Parathyroid adenoma (tissue), 2 donors: ENCODE data around the gene GOLGA6D.
"Not testable (repeated sequence)": the region's sequence is repeated elsewhere in the genome, so short reads cannot be mapped to it uniquely, and the experiment has no call there.

Experiments used
- H2AFZ ChIP-seq: fragments of 300-600 bp; sonication (generic); one replicate; pipeline ENCODE4 v1.7.0; 2017; ENCODE audit warnings: antibody characterized with exemption, mild to moderate bottlenecking
- H3K27ac ChIP-seq: fragments of 300-600 bp; sonication (generic); one replicate; pipeline ENCODE4 v1.7.0; 2017
- H3K27me3 ChIP-seq: fragments of 300-600 bp; sonication (generic); one replicate; pipeline ENCODE4 v1.7.0; 2017; ENCODE audit warnings: low read length; ENCODE audit not compliant: control insufficient read depth, insufficient read depth
- H3K36me3 ChIP-seq: fragments of 300-600 bp; sonication (generic); one replicate; pipeline ENCODE4 v1.7.0; 2017; ENCODE audit warnings: low read length; ENCODE audit not compliant: control insufficient read depth, insufficient read depth
- H3K4me1 ChIP-seq: fragments of 300-600 bp; sonication (generic); one replicate; pipeline ENCODE4 v1.7.0; 2017; ENCODE audit warnings: control low read depth
- H3K4me2 ChIP-seq: fragments of 300-600 bp; sonication (generic); one replicate; pipeline ENCODE4 v1.7.0; 2017; ENCODE audit warnings: low read length
- H3K4me3 ChIP-seq: fragments of 300-600 bp; sonication (generic); one replicate; pipeline ENCODE4 v1.7.0; 2017; ENCODE audit warnings: low read depth, low read length
- H3K79me2 ChIP-seq: fragments of 300-600 bp; sonication (generic); one replicate; pipeline ENCODE4 v1.7.0; 2017; ENCODE audit warnings: control low read depth
- H3K9ac ChIP-seq: fragments of 300-600 bp; sonication (generic); one replicate; pipeline ENCODE4 v1.7.0; 2017; ENCODE audit warnings: mild to moderate bottlenecking
- H3K9me3 ChIP-seq: fragments of 300-600 bp; sonication (generic); one replicate; pipeline ENCODE4 v1.7.0; 2017; ENCODE audit warnings: low read length; ENCODE audit not compliant: control insufficient read depth
- TF ChIP-seq, protein P1 (sequence below): fragments of 300-600 bp; sonication (generic); IDR thresholded peaks from one replicate; pipeline ENCODE4 v1.7.0; 2017; ENCODE audit warnings: antibody characterized with exemption, mild to moderate bottlenecking
- donor health status: primary hyperparathyroidism.

Gene GOLGA6D, protein sequence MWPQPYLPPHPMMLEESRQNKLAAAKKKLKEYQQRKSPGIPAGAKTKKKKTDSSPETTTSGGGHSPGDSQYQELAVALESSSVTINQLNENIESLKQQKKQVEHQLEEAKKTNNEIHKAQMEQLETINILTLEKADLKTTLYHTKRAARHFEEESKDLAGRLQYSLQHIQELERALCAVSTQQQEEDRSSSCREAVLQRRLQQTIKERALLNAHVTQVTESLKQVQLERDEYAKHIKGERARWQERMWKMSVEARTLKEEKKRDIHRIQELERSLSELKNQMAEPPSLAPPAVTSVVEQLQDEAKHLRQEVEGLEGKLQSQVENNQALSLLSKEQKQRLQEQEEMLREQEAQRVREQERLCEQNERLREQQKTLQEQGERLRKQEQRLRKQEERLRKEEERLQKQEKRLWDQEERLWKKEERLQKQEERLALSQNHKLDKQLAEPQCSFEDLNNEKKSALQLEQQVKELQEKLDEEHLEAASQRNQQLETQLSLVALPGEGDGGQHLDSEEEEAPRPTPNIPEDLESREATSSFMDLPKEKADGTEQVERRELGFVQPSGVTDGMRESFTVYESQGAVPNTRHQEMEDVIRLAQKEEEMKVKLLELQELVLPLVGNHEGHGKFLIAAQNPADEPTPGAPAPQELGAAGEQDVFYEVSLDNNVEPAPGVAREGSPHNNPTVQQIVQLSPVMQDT

DNA sequence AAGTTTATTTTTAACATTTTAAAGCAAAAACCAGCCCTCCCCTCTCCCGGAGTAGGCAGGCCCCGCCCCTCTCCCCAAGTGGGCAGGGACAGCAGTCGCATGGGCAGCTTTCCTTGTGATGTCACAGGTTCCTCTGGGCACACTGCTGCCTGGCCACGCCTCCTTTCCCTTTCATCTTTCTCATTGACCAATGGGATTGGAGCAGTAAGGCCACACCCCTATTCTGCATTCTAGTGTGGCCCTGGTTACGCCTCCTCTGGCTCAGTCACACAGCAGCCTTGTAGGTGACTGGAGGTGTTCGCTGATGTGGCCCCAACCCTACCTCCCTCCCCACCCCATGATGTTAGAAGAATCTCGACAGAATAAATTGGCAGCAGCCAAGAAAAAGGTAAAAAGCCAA, at the start of gene GOLGA6D:
TSS of gene GOLGA6D (plus strand) at position 264 of the 400 bp plus-strand sequence. CDS start at position 305, 41 bp downstream.
- not testable (repeated sequence) for H3K27ac ChIP-seq, H3K79me2 ChIP-seq, H3K9me3 ChIP-seq, H3K4me2 ChIP-seq, H3K9ac ChIP-seq, H2AFZ ChIP-seq, H3K4me1 ChIP-seq, H3K27me3 ChIP-seq, H3K36me3 ChIP-seq, H3K4me3 ChIP-seq

DNA sequence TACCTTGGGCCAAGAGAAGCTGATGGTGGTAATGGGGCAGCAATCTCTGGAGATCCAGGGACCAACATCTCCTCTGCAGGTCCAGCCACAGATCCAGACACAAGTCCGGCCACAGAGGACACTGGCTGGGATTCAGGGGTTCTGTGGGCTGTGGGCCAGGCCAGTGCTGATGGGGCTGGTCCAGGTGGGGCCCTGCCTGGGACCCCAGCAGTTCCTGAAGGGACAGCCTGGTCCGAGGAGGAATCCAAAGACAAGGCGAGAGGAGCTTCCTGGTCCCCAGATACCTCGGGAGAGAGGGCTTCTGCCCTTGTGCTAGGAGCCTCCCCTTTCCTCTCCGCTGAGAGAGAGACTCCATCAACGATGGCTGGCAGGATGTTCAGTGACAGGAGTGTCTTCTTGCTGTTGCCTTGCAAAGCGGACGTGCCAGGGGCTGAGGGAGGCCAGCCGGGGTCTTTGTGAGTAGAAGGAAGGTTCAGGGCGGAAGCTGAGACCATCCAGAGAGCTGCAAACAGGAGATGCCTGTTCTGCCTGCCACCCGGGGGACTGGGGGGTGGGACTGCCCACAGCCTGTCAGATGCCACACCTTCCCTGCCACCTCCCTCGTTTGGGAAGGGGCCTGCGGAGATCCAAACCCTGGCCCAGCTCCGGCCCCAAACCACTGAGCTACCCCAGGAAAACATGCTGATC, 49.0 kb upstream of the GOLGA6D start:
- Histone ChIP-seq H3K4me3 (no peak overlapping the region), H3K4me1 (peaks cover 4% of the 10 kb centered on the region), H3K79me2 (no peaks in the 10 kb centered on the region), H3K36me3 (no peaks in the 10 kb centered on the region), H3K27ac (no peak overlapping the region), H3K27me3 (no peaks in the 10 kb centered on the region), H2AFZ (no peak overlapping the region), H3K4me2 (no peak overlapping the region), H3K9ac (no peak overlapping the region), H3K9me3 (no peaks in the 10 kb centered on the region)
- TF ChIP-seq, protein P1, sequence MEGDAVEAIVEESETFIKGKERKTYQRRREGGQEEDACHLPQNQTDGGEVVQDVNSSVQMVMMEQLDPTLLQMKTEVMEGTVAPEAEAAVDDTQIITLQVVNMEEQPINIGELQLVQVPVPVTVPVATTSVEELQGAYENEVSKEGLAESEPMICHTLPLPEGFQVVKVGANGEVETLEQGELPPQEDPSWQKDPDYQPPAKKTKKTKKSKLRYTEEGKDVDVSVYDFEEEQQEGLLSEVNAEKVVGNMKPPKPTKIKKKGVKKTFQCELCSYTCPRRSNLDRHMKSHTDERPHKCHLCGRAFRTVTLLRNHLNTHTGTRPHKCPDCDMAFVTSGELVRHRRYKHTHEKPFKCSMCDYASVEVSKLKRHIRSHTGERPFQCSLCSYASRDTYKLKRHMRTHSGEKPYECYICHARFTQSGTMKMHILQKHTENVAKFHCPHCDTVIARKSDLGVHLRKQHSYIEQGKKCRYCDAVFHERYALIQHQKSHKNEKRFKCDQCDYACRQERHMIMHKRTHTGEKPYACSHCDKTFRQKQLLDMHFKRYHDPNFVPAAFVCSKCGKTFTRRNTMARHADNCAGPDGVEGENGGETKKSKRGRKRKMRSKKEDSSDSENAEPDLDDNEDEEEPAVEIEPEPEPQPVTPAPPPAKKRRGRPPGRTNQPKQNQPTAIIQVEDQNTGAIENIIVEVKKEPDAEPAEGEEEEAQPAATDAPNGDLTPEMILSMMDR: no peak

DNA sequence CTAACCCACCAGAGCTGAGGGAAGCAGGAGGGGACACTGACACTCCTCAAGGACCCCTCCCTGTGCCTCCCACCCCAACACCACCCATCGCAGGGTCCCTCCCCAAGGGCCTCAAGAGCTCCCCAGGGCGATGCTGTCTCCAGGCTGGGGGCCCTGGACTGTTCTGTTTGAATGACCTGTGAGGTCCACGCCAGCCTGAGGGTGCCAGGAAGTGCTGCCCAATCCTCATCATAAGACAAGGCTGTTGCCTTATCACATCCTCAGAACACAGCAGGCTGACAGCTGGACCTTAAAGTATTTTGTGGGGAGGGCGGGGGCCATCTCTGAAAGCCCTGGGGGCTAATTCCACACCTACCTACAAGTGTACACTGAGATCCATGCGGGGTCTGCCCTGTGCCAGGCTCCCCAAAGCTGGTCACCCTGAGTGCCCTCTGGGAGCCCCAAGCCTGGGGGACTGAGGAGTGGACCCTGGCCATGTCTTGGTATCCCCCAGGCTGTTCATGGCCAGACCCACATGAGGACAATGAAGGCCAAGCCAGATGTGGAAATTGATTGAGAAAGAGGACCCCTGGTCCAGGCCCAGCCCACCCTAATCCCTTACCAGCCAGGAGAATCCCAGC, 48.3 kb upstream of the GOLGA6D start:
- H3K27me3 ChIP-seq: no peaks in the 10 kb centered on the region

DNA sequence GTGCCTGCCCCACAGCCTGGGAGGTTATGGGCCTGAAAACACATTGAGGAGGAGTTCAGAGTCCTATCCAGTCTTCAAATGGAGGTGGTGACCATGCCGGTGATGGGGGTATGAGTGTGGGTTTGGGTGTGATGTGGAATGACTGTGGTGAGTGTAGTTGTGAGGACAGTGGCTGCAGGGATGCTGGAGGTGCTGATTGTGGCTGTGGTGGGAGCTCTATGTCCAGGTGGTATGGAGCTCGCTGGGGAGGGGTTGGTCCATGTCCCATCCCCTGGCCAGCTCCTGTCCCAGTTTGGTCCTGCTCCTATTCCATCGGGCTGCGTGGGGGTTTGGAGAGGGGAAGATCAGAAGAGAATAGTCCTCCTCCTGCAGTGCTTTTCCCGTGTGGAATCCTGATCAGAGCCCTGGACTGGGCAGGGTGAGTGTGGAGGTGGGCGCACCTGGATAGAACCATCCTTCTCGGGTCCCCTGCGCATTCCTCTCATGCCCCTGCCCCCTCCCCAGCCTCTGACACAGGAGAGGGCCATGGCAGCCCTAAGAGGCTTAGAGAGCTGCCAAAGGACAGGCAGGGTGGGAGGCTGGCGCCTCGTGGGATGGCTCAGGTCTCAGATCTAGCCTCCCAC, 47.5 kb upstream of the GOLGA6D start:
- peaks cover 2% of the 10 kb centered on the region for H3K4me1 ChIP-seq
- no peaks in the 10 kb centered on the region for H3K79me2 ChIP-seq
- no peaks in the 10 kb centered on the region for H3K36me3 ChIP-seq
- TF ChIP-seq, protein P1: no peak
- H3K27ac ChIP-seq: no peak overlapping the region
- H3K4me3 ChIP-seq: no peak overlapping the region
- H2AFZ ChIP-seq: no peak overlapping the region
- H3K9ac ChIP-seq: no peak overlapping the region
- H3K9me3 ChIP-seq: no peaks in the 10 kb centered on the region
- no peaks in the 10 kb centered on the region for H3K27me3 ChIP-seq
- H3K4me2 ChIP-seq: no peak overlapping the region

More for the DNA sequence above, 48.3 kb upstream of the GOLGA6D start:
- H3K79me2 ChIP-seq: no peaks in the 10 kb centered on the region
- H3K9ac ChIP-seq: no peak overlapping the region
- H3K9me3 ChIP-seq: no peaks in the 10 kb centered on the region
- H3K27ac ChIP-seq: no peak overlapping the region
- H3K36me3 ChIP-seq: no peaks in the 10 kb centered on the region
- no peak overlapping the region for H3K4me2 ChIP-seq
- no peak overlapping the region for H2AFZ ChIP-seq
- H3K4me3 ChIP-seq: no peak overlapping the region
- H3K4me1 ChIP-seq: peaks cover 4% of the 10 kb centered on the region
- TF ChIP-seq, protein P1: no peak
